Activated naive CD8-positive, alpha-beta T cell treated with anti-CD3 and anti-CD28 coated beads, Interleukin-2, amount 50 U/mL, for 16 hours (primary cell): Measurements from ENCODE around the gene SELENOO.
"Not testable (repeated sequence)": the region's sequence is repeated elsewhere in the genome, so short reads cannot be mapped to it uniquely, and the experiment has no call there.

Source experiments
- DNase-seq: peaks from one replicate; pipeline ENCODE4 v3.0.0-alpha.2; 2020; ENCODE audit warnings: low read depth, low spot score

Gene SELENOO

DNA sequence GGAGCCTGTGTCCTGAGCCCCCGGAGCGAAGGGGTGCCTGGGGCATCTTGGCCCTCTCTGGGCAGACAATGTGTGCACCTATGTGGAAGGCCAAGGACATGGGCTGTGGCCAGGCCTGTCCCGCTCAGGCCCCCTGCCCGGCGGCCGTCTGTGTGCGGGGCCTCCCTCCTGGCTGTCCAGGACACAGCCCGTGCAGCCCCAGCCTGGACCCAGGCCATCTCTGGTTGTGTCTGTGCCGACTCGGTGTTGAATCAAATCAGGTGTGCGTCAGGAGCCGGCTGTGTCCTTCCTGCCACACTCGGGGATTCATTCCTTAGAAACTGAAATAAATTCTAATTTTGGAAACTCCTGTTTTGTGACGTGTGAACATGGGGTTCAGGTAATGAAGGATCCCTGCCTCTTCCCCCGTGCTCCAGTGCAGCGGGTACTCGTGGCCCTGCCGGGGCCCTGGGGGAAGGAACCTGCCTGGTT is 1.5 kb upstream of the SELENOO start:
- no peak for DNase-seq

- no peak for DNase-seq
Measured at GRCh38 chr22:50199829-50200460, 866 bp upstream of the SELENOO start.

GRCh38 chr22:50201191-50202129 is 649 bp downstream of the SELENOO start:
- no peak for DNase-seq

GRCh38 chr22:50202130-50202666 is 1.4 kb downstream of the SELENOO start:
- no peak for DNase-seq

GRCh38 chr22:50203288-50203687 is 2.5 kb downstream of the SELENOO start:
- DNase-seq = no peak

- DNase-seq = no peak
Measured at GRCh38 chr22:50204571-50204970, 3.8 kb downstream of the SELENOO start.

GRCh38 chr22:50204998-50205397 is 4.2 kb downstream of the SELENOO start:
- DNase-seq = not testable (repeated sequence)

- DNase-seq = no peak
Measured at GRCh38 chr22:50205781-50206569, 5.2 kb downstream of the SELENOO start.

GRCh38 chr22:50206599-50206998 is 5.8 kb downstream of the SELENOO start:
- DNase-seq = no peak

DNA sequence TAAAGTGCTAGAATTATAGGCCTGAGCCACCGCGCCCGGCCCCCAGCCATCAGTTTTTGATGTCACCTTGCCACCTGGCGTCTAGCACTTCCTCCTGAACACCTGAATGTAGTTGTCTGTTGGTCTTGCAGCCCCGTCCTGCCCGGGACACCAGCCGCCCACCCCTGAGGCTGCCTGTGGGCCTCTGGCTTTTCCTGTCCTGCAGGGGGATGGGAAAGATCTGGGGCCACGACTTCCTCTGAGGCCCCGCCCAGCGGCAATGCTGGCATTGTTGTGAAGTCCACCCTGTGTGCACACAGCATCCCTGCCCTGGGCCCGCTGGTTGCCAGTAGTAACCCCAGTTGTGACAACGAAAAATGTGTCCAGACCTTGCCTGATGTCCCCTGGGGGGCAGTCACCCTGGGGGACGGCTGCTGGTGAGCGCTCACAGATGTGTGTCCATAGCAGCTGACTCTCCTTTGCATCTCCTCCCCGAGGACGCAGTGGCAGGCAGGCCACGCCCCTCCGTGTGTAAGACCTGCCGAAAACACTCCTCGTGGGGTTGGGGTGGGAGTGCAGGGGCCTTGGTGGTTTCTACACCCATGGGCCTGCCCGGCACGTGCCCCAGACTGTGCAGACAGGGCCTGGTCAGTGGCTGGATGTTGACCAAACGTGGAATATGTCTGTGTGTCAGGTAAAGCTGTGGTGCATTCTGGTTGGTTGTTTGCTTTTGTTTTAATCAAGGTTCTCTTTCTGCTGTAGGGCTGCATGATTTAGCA is 6.8 kb downstream of the SELENOO start:
- DNase-seq = no peak

GRCh38 chr22:50208430-50208938 is 7.7 kb downstream of the SELENOO start:
- no peak for DNase-seq

GRCh38 chr22:50208939-50209892 is 8.4 kb downstream of the SELENOO start:
- DNase-seq = no peak

- DNase-seq = peak; percentile 27
Measured at GRCh38 chr22:50209893-50210292, 9.1 kb downstream of the SELENOO start.

DNA sequence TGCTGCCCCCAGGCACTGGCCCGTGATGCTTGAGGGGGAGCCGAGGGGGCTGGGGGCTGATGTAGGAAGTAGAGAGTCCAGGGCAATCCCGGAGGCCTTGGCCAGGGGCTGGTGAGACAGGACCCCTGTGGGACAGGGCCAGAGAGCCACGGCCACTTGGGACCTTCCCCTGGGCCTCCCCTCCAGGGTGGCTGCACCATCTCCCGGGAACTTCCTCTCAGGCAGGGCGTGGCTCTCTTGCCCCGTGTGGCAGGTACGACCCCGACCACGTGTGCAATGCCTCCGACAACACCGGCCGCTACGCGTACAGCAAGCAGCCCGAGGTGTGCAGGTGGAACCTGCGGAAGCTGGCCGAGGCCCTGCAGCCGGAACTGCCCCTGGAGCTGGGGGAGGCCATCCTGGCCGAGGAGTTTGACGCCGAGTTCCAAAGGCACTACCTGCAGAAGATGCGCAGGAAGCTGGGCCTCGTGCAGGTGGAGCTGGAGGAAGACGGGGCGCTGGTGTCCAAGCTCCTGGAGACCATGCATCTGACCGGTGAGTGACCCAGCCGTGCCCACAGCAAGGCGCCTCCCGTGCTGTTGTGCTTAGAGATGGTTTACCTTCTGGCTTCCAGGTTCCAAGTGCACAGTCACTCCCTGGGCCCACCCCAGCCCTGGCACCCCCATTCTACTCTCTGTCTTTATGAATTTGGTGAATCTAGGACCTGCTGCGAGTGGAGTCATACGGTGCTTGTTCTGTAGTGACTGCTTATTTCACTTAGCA is 9.7 kb downstream of the SELENOO start:
- no peak for DNase-seq

DNA sequence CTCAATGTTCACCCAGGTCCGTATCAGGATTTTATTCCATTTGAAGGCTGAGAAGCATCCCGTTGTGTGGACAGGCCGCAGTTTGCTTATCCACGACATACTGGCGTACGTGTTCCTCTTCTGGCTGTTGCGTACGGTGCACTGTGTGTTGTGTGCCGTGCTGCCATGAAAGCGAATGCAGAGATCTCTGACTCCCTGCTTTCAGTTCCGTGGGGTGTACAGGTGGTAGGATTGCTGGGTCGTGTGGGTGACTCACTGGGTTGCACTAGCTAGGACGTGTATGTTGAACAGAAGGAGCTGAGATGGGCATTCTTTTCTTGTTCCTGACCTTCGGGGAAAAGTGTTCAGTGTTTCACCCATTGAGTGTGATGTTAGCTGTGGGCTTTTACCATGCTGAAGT is 10.3 kb downstream of the SELENOO start:
- no peak for DNase-seq

GRCh38 chr22:50213263-50213662 is 12.5 kb downstream of the SELENOO start:
- no peak for DNase-seq

- no peak for DNase-seq
Measured at GRCh38 chr22:50215297-50216054, 14.7 kb downstream of the SELENOO start.

DNA sequence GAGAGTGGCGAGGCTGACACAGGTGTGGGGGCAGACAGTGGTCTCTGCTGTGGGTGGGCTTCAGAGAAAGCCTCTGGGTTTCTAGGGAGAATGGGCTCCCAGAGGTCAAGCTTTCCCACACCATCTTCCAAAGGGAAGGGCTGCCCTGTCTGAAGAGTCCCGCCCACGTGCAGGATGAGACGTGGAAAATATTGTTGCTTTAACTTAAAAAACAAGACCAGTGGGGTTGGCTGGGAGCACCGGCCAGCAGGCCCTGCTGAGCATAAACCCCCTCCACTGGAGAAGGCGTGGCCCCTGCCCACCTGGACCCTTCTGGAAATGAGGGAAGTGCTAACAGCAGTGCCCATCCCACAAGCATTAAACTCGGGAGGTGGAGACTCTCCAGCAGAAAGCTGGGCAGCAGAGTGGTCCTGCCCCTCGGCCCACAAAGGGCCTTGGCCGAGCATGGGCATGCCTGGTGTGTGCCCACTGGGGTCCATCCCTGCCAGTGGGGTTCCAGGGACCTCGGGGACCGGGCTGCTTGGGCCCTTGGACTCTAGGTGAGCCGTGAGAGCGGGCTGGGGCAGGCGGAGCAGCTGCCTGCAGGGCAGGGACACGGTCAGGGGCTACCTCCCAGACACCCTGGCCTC is 15.4 kb downstream of the SELENOO start:
- DNase-seq = no peak
